Activated naive CD8-positive, alpha-beta T cell treated with anti-CD3 and anti-CD28 coated beads, Interleukin-2, amount 50 U/mL, for 24 hours (primary cell): ENCODE measurements around the gene ELMO1.

Experiments
- ATAC-seq: fragments of 150-1000 bp; cut with Tn5 transposase; one replicate; pipeline ENCODE4 v1.10.0; 2021
- DNase-seq: peaks from one replicate; pipeline ENCODE4 v3.0.0; 2021
- H3K27ac Mint-ChIP-seq: one replicate; pipeline ENCODE4 v1.8.0; 2021; ENCODE audit warnings: mild to moderate bottlenecking, mixed read lengths
- H3K27me3 Mint-ChIP-seq: one replicate; pipeline ENCODE4 v1.8.0; 2021; ENCODE audit warnings: mixed read lengths
- H3K36me3 Mint-ChIP-seq: one replicate; pipeline ENCODE4 v1.8.0; 2021; ENCODE audit warnings: low read depth, mixed read lengths
- H3K4me1 Mint-ChIP-seq: one replicate; pipeline ENCODE4 v1.8.0; 2021; ENCODE audit warnings: mixed read lengths
- H3K4me3 Mint-ChIP-seq: one replicate; pipeline ENCODE4 v1.8.0; 2021; ENCODE audit warnings: mild to moderate bottlenecking, moderate library complexity, mixed read lengths
- H3K9me3 Mint-ChIP-seq: one replicate; pipeline ENCODE4 v1.8.0; 2021; ENCODE audit warnings: mixed read lengths

The ELMO1 gene

DNA sequence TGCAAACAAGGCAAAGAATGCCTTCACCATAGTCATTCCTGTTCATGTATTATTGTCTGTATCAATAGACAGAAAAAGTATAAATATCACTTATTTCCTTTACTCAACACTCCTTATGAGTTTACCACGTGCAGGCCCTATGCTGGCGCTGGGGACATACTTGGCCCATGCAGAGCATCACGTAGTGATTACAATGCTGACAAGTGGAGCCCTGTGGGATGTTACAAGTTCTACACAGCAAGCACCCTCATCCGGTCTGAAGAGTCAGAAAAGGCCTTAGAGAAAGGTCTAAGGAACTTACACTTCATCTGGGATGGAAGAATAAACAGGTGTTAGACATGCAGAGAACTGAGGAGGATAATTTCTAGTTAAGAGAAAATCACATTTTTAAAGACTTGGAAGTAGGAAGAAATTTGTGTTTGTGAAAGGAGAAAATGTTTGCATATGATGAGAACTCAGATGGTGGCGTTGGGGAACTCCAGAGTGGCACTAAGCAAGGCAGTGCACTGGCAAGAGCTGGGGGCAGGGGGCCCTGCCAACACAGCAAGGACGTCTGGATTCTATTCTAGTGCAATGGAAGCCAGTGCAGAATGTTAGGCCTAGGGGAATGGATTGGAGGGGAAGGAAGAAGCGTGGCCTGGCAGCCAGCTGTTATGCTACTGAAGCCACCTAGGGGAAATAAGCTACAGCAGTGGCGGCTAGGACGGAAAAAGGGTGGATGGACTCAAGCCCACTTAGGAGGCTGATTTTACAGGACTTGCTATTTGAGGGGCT, 116.2 kb downstream of the ELMO1 start:
- H3K36me3 Mint-ChIP-seq, result peaks cover 73% of the 10 kb centered on the region
- no peak overlapping the region for H3K4me3 Mint-ChIP-seq
- H3K27ac Mint-ChIP-seq, result no peak overlapping the region
- peaks cover 3% of the 10 kb centered on the region for H3K9me3 Mint-ChIP-seq
- ATAC-seq (no peak), DNase-seq (no peak)
- no peaks in the 10 kb centered on the region for H3K27me3 Mint-ChIP-seq
- H3K4me1 Mint-ChIP-seq, result peaks cover 79% of the 10 kb centered on the region

DNA sequence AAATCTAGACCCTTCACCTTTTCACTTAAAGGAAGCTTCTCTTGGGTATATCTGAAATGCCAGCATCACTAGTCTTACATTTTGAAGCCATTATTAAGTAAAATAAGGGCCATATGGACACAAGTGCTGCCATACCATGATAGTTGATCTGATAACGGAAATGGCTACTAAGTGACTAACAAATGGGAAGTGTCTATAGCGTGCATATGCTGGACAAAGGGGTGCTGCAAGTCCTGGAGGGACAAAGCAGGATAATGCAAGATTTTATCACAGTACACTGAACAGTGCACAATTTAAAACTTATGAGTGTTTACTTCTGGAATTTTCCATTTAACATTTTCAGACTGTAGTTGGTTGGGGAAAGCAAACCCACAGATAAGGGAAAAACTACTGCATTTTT, 117.9 kb downstream of the ELMO1 start:
- Mint-ChIP-seq H3K27ac (peak overlapping the region; percentile 27), H3K9me3 (peaks cover 3% of the 10 kb centered on the region), H3K36me3 (peaks cover 67% of the 10 kb centered on the region), H3K4me3 (no peak overlapping the region), H3K4me1 (peaks cover 70% of the 10 kb centered on the region), H3K27me3 (no peaks in the 10 kb centered on the region)
- ATAC-seq (no peak), DNase-seq (no peak)

DNA sequence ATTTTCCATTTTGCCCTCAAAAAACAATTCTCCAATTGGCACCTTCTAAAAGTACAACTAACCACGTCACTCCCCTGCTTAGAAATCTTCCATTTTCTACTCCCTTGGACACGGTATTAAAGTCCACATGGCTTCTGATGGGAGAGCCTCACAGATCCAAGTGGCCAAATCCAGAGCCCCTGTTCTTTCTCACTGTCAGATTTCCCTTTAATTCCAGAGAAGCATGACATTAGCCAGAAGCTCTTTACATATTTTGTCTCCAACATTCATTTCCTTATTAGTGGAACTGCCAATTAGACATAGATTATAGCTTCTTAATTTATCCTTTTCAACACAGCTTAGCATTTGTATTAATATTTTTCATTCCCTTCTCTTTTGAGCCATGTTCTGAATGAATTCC, 118.7 kb downstream of the ELMO1 start:
- peaks cover 62% of the 10 kb centered on the region for H3K4me1 Mint-ChIP-seq
- H3K36me3 Mint-ChIP-seq, result peaks cover 66% of the 10 kb centered on the region

DNA sequence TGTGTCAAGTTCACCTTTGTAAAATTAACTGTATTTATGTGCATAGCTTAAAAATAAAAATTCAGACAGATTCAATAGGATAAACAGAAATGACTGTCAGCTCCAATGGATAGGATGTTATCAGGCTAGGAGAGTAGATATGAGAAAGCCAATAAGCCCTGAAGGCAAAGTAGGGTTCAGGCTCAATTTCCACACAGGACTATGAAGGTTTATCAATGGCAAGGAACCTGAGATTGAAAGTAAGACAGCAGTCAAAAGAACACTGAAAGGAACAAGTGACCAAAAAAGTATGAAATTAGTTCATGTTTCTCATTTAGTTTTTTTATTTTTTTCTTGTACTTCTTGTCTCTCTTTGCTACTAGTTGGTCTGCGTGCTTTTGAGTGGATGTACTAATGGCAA, 121.4 kb downstream of the ELMO1 start:
- no peak for DNase-seq
- H3K9me3 Mint-ChIP-seq, result peaks cover 3% of the 10 kb centered on the region
- ATAC-seq, result no peak
- H3K4me1 Mint-ChIP-seq, result peaks cover 40% of the 10 kb centered on the region
- no peak overlapping the region for H3K4me3 Mint-ChIP-seq
- H3K27me3 Mint-ChIP-seq, result no peaks in the 10 kb centered on the region
- peaks cover 54% of the 10 kb centered on the region for H3K36me3 Mint-ChIP-seq
- H3K27ac Mint-ChIP-seq, result peak overlapping the region; percentile 66

More for the DNA sequence above, 118.7 kb downstream of the ELMO1 start:
- Mint-ChIP-seq H3K27me3 (no peaks in the 10 kb centered on the region), H3K27ac (no peak overlapping the region), H3K4me3 (no peak overlapping the region), H3K9me3 (peaks cover 3% of the 10 kb centered on the region)
- DNase-seq, result no peak
- ATAC-seq, result no peak

DNA sequence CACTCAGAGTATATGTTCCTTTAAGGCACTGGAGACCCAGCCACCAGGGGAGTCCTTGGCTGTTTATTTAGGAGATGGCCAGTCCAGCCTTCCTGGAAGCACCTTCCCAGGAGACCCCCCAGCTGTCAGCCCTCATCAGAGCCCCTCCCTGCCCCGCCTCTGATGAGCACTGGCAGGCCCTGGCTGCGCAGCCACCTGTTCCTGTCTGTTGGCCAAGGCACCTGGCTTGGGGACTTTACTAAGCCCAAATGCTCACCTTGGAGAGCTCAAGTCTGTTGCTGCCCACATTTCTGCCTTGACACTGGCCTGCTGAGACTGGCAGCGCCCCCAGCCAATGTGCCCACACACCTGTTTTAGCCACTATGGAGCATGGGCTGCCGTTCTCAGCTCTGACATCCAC, 124.7 kb downstream of the ELMO1 start:
- Mint-ChIP-seq H3K4me1 (peaks cover 20% of the 10 kb centered on the region), H3K9me3 (no peaks in the 10 kb centered on the region), H3K27me3 (no peaks in the 10 kb centered on the region), H3K27ac (no peak overlapping the region), H3K36me3 (peaks cover 34% of the 10 kb centered on the region), H3K4me3 (no peak overlapping the region)
- ATAC-seq (no peak), DNase-seq (no peak)

GRCh38 chr7:37322831-37323230, 125.8 kb downstream of the ELMO1 start:
- no peak overlapping the region for H3K27ac Mint-ChIP-seq
- no peaks in the 10 kb centered on the region for H3K9me3 Mint-ChIP-seq
- H3K4me1 Mint-ChIP-seq, result peaks cover 12% of the 10 kb centered on the region
- no peak for ATAC-seq
- H3K4me3 Mint-ChIP-seq, result no peak overlapping the region
- no peaks in the 10 kb centered on the region for H3K27me3 Mint-ChIP-seq
- DNase-seq, result no peak
- peaks cover 27% of the 10 kb centered on the region for H3K36me3 Mint-ChIP-seq

GRCh38 chr7:37320848-37321468, 127.7 kb downstream of the ELMO1 start:
- no peak overlapping the region for H3K4me3 Mint-ChIP-seq
- H3K27ac Mint-ChIP-seq, result no peak overlapping the region
- DNase-seq (no peak), ATAC-seq (no peak)
- no peaks in the 10 kb centered on the region for H3K27me3 Mint-ChIP-seq
- H3K36me3 Mint-ChIP-seq, result peaks cover 29% of the 10 kb centered on the region
- H3K9me3 Mint-ChIP-seq, result no peaks in the 10 kb centered on the region
- peaks cover 8% of the 10 kb centered on the region for H3K4me1 Mint-ChIP-seq

GRCh38 chr7:37320140-37320847, 128.4 kb downstream of the ELMO1 start:
- DNase-seq (no peak), ATAC-seq (no peak)
- peaks cover 30% of the 10 kb centered on the region for H3K36me3 Mint-ChIP-seq
- H3K9me3 Mint-ChIP-seq, result no peaks in the 10 kb centered on the region
- no peak overlapping the region for H3K27ac Mint-ChIP-seq
- no peaks in the 10 kb centered on the region for H3K27me3 Mint-ChIP-seq
- H3K4me3 Mint-ChIP-seq, result no peak overlapping the region
- peaks cover 12% of the 10 kb centered on the region for H3K4me1 Mint-ChIP-seq

DNA sequence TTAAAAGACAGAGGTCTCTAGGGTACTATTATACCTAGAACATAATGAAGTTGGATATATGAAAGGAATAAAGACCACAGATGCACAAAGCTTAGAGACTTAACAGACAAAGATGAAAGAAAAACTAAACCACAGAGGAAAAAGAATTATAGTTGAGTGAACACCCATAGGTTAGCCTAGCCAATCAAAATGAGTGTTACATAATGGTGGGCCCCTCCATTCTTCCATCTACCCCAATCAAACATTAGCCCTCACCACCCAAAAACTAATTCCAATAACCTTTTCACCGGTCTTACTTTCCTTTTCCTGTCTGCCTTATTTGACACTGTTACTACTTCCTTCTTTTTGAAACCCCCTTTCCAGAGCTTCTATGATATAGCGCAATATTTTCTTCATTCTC, 130.1 kb downstream of the ELMO1 start:
- no peak for DNase-seq
- H3K4me3 Mint-ChIP-seq, result no peak overlapping the region

DNA sequence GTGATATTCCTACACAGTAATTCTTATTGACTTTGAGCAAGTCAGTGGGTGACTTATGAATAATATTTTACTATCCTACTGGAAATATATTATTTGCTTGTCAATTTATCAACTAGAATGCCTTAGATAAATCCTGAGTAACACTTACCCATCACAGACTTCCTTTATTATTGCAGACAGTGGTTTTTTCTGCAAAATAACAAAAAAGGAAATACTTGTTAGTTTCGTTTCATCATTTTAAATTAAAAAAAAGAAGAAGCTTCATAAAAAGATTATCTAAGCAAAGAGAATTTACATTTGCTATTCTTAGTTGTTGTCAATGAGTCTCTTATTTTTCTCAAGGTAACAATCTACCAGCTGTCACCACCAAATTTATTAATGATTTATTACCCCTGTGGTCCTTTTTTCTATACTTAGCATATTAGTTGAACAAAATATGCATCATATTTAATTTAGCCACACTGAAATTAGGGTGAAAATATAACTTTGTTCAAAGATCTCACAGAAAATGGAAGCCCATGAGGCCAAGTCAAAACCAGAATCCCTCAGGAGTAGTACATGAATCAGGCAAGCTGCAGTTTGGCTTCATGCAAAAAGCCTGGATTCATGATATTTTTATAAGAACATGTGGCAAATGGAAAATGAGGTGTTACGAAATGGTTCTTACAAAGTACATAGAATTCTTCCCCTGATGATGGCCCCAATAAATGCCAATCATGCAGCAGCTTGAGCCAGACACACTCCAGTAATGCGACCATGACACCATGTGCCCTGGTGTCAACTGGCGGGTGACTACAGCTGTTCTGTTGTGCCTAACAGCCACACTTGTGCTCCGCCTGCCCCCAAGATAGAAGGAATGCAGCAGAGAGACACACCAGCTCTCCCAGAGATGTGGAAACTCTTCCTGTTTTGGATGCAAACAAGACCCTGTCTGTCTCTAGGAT, 132.6 kb downstream of the ELMO1 start:
- H3K9me3 Mint-ChIP-seq, result no peaks in the 10 kb centered on the region
- peak overlapping the region; percentile 53 for H3K27ac Mint-ChIP-seq
- ATAC-seq (no peak), DNase-seq (no peak)
- H3K4me3 Mint-ChIP-seq, result no peak overlapping the region
- H3K4me1 Mint-ChIP-seq, result peaks cover 47% of the 10 kb centered on the region
- H3K27me3 Mint-ChIP-seq, result no peaks in the 10 kb centered on the region
- peaks cover 54% of the 10 kb centered on the region for H3K36me3 Mint-ChIP-seq

More for the DNA sequence above, 130.1 kb downstream of the ELMO1 start:
- peak; percentile 33 for ATAC-seq
- Mint-ChIP-seq H3K27me3 (no peaks in the 10 kb centered on the region), H3K27ac (no peak overlapping the region), H3K36me3 (peaks cover 37% of the 10 kb centered on the region), H3K9me3 (no peaks in the 10 kb centered on the region), H3K4me1 (peaks cover 23% of the 10 kb centered on the region)

DNA sequence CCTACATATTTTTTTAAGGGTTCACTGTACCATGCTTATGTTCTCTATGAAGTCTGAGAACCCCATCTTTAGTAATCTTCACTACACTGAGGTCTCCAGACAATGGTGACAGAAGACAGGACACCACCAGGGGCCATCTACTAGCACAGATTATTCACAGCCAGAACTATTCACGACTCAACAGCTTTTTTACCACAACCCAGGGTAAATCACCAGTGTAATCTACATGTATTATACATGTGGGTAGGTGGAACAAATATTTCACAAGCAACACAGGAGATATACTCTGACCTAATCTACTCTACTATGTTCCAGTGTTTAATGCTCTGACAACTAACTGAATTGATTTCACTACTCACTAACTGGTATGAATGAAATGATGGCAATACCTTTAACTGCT, 136.1 kb downstream of the ELMO1 start:
- ATAC-seq, result peak; percentile 55
- no peak for DNase-seq
- Mint-ChIP-seq H3K4me3 (no peak overlapping the region), H3K36me3 (peaks cover 83% of the 10 kb centered on the region), H3K27me3 (no peaks in the 10 kb centered on the region), H3K9me3 (peaks cover 14% of the 10 kb centered on the region), H3K27ac (peak overlapping the region; percentile 64), H3K4me1 (peaks cover 70% of the 10 kb centered on the region)

DNA sequence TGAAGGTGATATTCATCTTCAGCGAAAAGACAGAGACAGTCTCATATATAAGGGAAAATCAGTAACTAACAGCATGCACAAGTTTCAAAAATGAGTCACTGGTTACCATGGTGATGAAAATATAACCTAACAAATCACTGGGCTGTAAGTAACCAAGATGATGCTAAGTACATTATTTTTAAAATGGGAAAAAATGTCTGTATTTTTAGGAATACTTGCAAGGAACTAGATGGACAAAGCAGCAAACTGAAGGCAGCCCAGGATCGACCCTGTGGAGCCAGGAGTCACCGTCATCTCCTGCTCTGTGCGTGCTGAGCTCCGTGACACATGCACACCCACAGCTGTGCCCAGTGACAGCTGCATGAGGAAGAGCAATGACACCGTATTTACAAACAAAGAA, 137.3 kb downstream of the ELMO1 start:
- Mint-ChIP-seq H3K36me3 (peaks cover 85% of the 10 kb centered on the region), H3K4me3 (peak overlapping the region; percentile 19), H3K9me3 (peaks cover 14% of the 10 kb centered on the region), H3K4me1 (peaks cover 66% of the 10 kb centered on the region), H3K27ac (peak overlapping the region; percentile 81), H3K27me3 (no peaks in the 10 kb centered on the region)
- ATAC-seq, result peak; percentile 75
- peak; percentile 13 for DNase-seq

- H3K27me3 Mint-ChIP-seq, result no peaks in the 10 kb centered on the region
- DNase-seq, result no peak
- H3K9me3 Mint-ChIP-seq, result peaks cover 14% of the 10 kb centered on the region
- ATAC-seq, result no peak
- peaks cover 59% of the 10 kb centered on the region for H3K4me1 Mint-ChIP-seq
- H3K4me3 Mint-ChIP-seq, result peak overlapping the region; percentile 19
- peak overlapping the region; percentile 81 for H3K27ac Mint-ChIP-seq
- H3K36me3 Mint-ChIP-seq, result peaks cover 85% of the 10 kb centered on the region
Observed at GRCh38 chr7:37310327-37311080, 138.2 kb downstream of the ELMO1 start.
